ENCODE results near the gene FAM76B.

GRCh38 chr11:95728790-95729189, 60.8 kb downstream of the FAM76B start:
- TF ChIP-seq CTCF (IDR thresholded peaks at IDR 0.05; ENCODE audit: insufficient read depth, low read length, poor library complexity, severe bottlenecking) (no peak), EZH2phosphoT487 (conservative IDR thresholded peaks at IDR 0.05; ENCODE audit: low read length) (no peak)
